H9 (cell line): Measurements from ENCODE around the gene METTL26. TPM values are rescaled to one million over a fixed set of nuclear protein-coding genes. Genes with fewer than 3 reads are reported as not detected.

ENCODE experiments used
- DNase-seq: peaks from one replicate; pipeline ENCODE4 v3.0.0-alpha.2; 2017
- H2AFZ ChIP-seq: one replicate; pipeline ENCODE4 v1.6.1; 2013; ENCODE audit warnings: mild to moderate bottlenecking, low read length, control low read depth, moderate library complexity
- H2AK5ac ChIP-seq: 2 replicates; pipeline ENCODE4 v1.6.1; 2013; ENCODE audit warnings: low read length, control low read depth, mixed read lengths; ENCODE audit not compliant: insufficient read length
- H2BK120ac ChIP-seq: one replicate; pipeline ENCODE4 v1.6.1; 2013; ENCODE audit warnings: low read depth, mild to moderate bottlenecking, low read length, control low read depth, inconsistent platforms; ENCODE audit not compliant: poor library complexity, severe bottlenecking
- H2BK12ac ChIP-seq: 2 replicates; pipeline ENCODE4 v1.6.1; 2013; ENCODE audit warnings: low read length, control low read depth, mixed read lengths, low read depth; ENCODE audit not compliant: insufficient read length
- H2BK15ac ChIP-seq: 2 replicates; pipeline ENCODE4 v1.6.1; 2013; ENCODE audit warnings: low read depth, low read length, control low read depth
- H2BK20ac ChIP-seq: one replicate; pipeline ENCODE4 v1.6.1; 2013; ENCODE audit warnings: low read depth, mild to moderate bottlenecking, low read length, control low read depth, inconsistent platforms; ENCODE audit not compliant: poor library complexity, severe bottlenecking
- H2BK5ac ChIP-seq: 2 replicates; pipeline ENCODE4 v1.6.1; 2013; ENCODE audit warnings: low read length, control low read depth, mixed read lengths; ENCODE audit not compliant: insufficient read length
- H3K14ac ChIP-seq: 2 replicates; pipeline ENCODE4 v1.6.1; 2013; ENCODE audit warnings: low read length, control low read depth; ENCODE audit not compliant: insufficient read depth
- H3K18ac ChIP-seq: 2 replicates; pipeline ENCODE4 v1.6.1; 2013; ENCODE audit warnings: low read depth, mild to moderate bottlenecking, mixed read lengths, low read length, control low read depth; ENCODE audit not compliant: insufficient read length
- H3K23ac ChIP-seq: 2 replicates; pipeline ENCODE4 v1.6.1; 2013; ENCODE audit warnings: low read length, control low read depth, mixed read lengths, low read depth; ENCODE audit not compliant: insufficient read length
- H3K23me2 ChIP-seq: 2 replicates; pipeline ENCODE4 v1.6.1; 2013; ENCODE audit warnings: low read depth, mild to moderate bottlenecking, mixed read lengths, low read length, control low read depth; ENCODE audit not compliant: insufficient read length, poor library complexity, severe bottlenecking
- H3K27ac ChIP-seq: 2 replicates; pipeline ENCODE4 v1.5.1; 2013; ENCODE audit warnings: low read length, control low read depth, mixed read lengths, low read depth; ENCODE audit not compliant: insufficient read length
- H3K27me3 ChIP-seq: 2 replicates; pipeline ENCODE4 v1.6.1; 2013; ENCODE audit warnings: low read length, control low read depth, inconsistent platforms; ENCODE audit not compliant: insufficient read depth
- H3K4ac ChIP-seq: 2 replicates; pipeline ENCODE4 v1.6.1; 2013; ENCODE audit warnings: low read depth, mild to moderate bottlenecking, control low read depth, inconsistent platforms, low read length, moderate library complexity
- H3K4me1 ChIP-seq: 2 replicates; pipeline ENCODE4 v1.6.1; 2013; ENCODE audit warnings: low read length, control low read depth, inconsistent platforms; ENCODE audit not compliant: insufficient read depth
- H3K4me2 ChIP-seq: 2 replicates; pipeline ENCODE4 v1.6.1; 2013; ENCODE audit warnings: low read length, control low read depth, mixed read lengths; ENCODE audit not compliant: insufficient read length, insufficient read depth
- H3K56ac ChIP-seq: 2 replicates; pipeline ENCODE4 v1.6.1; 2013; ENCODE audit warnings: low read depth, mild to moderate bottlenecking, mixed read lengths, low read length, control low read depth; ENCODE audit not compliant: insufficient read length
- H3K79me1 ChIP-seq: 2 replicates; pipeline ENCODE4 v1.6.1; 2013; ENCODE audit warnings: low read depth, mild to moderate bottlenecking, moderate library complexity, low read length, control low read depth, inconsistent platforms; ENCODE audit not compliant: insufficient read depth, poor library complexity, severe bottlenecking
- H3K79me2 ChIP-seq: 2 replicates; pipeline ENCODE4 v1.6.1; 2013; ENCODE audit warnings: low read length, control low read depth, inconsistent platforms; ENCODE audit not compliant: insufficient read depth
- H3K9ac ChIP-seq: 2 replicates; pipeline ENCODE4 v1.6.1; 2013; ENCODE audit warnings: low read length, control low read depth, mixed read lengths; ENCODE audit not compliant: insufficient read length; ENCODE audit errors: extremely low read depth
- H3K9me3 ChIP-seq: one replicate; pipeline ENCODE4 v1.6.1; 2013; ENCODE audit warnings: low read depth, low read length, inconsistent platforms; ENCODE audit not compliant: control insufficient read depth
- H3T11ph ChIP-seq: one replicate; pipeline ENCODE4 v1.6.1; 2013; ENCODE audit warnings: mild to moderate bottlenecking, low read length, control low read depth, inconsistent platforms
- H4K20me1 ChIP-seq: one replicate; pipeline ENCODE4 v1.6.1; 2013; ENCODE audit not compliant: control insufficient read depth, insufficient read length, insufficient read depth
- H4K5ac ChIP-seq: 2 replicates; pipeline ENCODE4 v1.6.1; 2013; ENCODE audit warnings: low read depth, mild to moderate bottlenecking, mixed read lengths, low read length, control low read depth; ENCODE audit not compliant: insufficient read length
- H4K8ac ChIP-seq: replicated peaks from 2 replicates; pipeline ENCODE4 v1.6.1; 2013; ENCODE audit warnings: low read length, control low read depth, mixed read lengths, low read depth; ENCODE audit not compliant: insufficient read length
- H4K91ac ChIP-seq: 2 replicates; pipeline ENCODE4 v1.6.1; 2013; ENCODE audit warnings: low read depth, mild to moderate bottlenecking, moderate library complexity, mixed read lengths, low read length, control low read depth; ENCODE audit not compliant: insufficient read length
- H3K27ac Mint-ChIP-seq, 3 experiments: 2 replicates in 2 of 3; 3 replicates in 1 of 3; pipeline ENCODE4 v1.8.0; 2020 to 2021; ENCODE audit warnings: mixed read lengths in 3 of 3, mild to moderate bottlenecking in 1 of 3, moderate library complexity in 1 of 3
- H3K27me3 Mint-ChIP-seq: 2 replicates; pipeline ENCODE4 v1.8.0; 2021; ENCODE audit warnings: low read depth, mild to moderate bottlenecking, moderate library complexity, mixed read lengths
- H3K36me3 Mint-ChIP-seq, 3 experiments: 2 replicates in 2 of 3; 3 replicates in 1 of 3; pipeline ENCODE4 v1.8.0; 2020 to 2021; ENCODE audit warnings: low read depth in 3 of 3, mixed read lengths in 3 of 3; ENCODE audit not compliant: insufficient read depth in 1 of 3
- H3K4me1 Mint-ChIP-seq, 2 experiments: 2 replicates each; pipeline ENCODE4 v1.8.0; 2020; ENCODE audit warnings: mixed read lengths in 2 of 2
- H3K4me3 Mint-ChIP-seq, 2 experiments: 2 replicates in 1 of 2; 3 replicates in 1 of 2; pipeline ENCODE4 v1.8.0; 2020 to 2021; ENCODE audit warnings: mild to moderate bottlenecking in 2 of 2, mixed read lengths in 2 of 2, moderate library complexity in 1 of 2
- H3K9me3 Mint-ChIP-seq, 2 experiments: 2 replicates in 1 of 2; 3 replicates in 1 of 2; pipeline ENCODE4 v1.8.0; 2020; ENCODE audit warnings: mild to moderate bottlenecking in 2 of 2, mixed read lengths in 2 of 2, moderate library complexity in 1 of 2
- CTCF ChIP-seq: fragments of 200-600 bp; sonication (generic); conservative IDR thresholded peaks from 3 replicates; pipeline ENCODE4 v1.8.0; 2021; ENCODE audit warnings: antibody characterized with exemption, mild to moderate bottlenecking
- WGBS: extraction: QIAGEN DNeasy Blood & Tissue Kit; methylation state at CpG from one replicate; pipeline ENCODE4 v1.1.7; 2013; ENCODE audit warnings: missing lambda C conversion rate, low lambda C conversion rate, mixed read lengths; ENCODE audit not compliant: insufficient read length; ENCODE audit errors: extremely low coverage; 5-methylcytosine and 5-hydroxymethylcytosine counted together
- total RNA-seq: library from RNA; stranded (reverse); gene quantifications from 2 replicates; pipeline ENCODE4 v1.2.1, GENCODE V29; 2021

Gene METTL26
- total RNA-seq, 1 experiment from 2014 or later: 108 TPM

- Histone ChIP-seq H3K23me2 (peaks cover 14% of the 10 kb centered on the region), H3K56ac (no peak overlapping the region), H3K9ac (no peak overlapping the region), H2BK120ac (no peak overlapping the region), H2BK5ac (no peak overlapping the region), H3K4me1 (no peaks in the 10 kb centered on the region; the same call in 1 of the 2 replicates), H4K91ac (no peak overlapping the region), H2BK15ac (no peak overlapping the region), H3K23ac (no peak overlapping the region), H3K79me2 (no peaks in the 10 kb centered on the region), H3K14ac (no peak overlapping the region), H3K9me3 (no peaks in the 10 kb centered on the region), H3K27ac (no peak overlapping the region), H3K79me1 (no peaks in the 10 kb centered on the region), H3K4me2 (no peak overlapping the region), H2BK12ac (no peak overlapping the region), H4K5ac (no peak overlapping the region), H3K18ac (no peak overlapping the region), H4K20me1 (no peaks in the 10 kb centered on the region), H3K4ac (no peak overlapping the region), H2BK20ac (no peak overlapping the region), H2AK5ac (no peak overlapping the region), H4K8ac (no peak overlapping the region), H3K27me3 (no peaks in the 10 kb centered on the region), H2AFZ (no peak overlapping the region), H3T11ph (no peak overlapping the region)
- Mint-ChIP-seq H3K27ac (no peak overlapping the region), H3K36me3 (peaks cover 2 to 15% (median 4%) of the 10 kb centered on the region in 3 experiments; a peak in 4 of 7 replicates), H3K4me1 (peaks cover 2 to 15% of the 10 kb centered on the region in 2 experiments), H3K9me3 (no peaks in the 10 kb centered on the region), H3K27me3 (no peaks in the 10 kb centered on the region; the same call in 1 of the 2 replicates), H3K4me3 (peak overlapping the region in 1 of 2 experiments; percentile 29; a peak in 1 of 5 replicates)
- no peak for TF ChIP-seq CTCF
- DNase-seq: no peak
- no CpG with 5 or more reads among the region's 25 CpGs for WGBS
Observed at GRCh38 chr16:647173-647902, 11.2 kb upstream of the METTL26 start.
